Inferior parietal cortex (tissue), 1 donor: ENCODE measurements around the gene ADCYAP1.

Experiments used
- DNase-seq: peaks from one replicate; pipeline ENCODE4 v3.0.0-alpha.2; 2016; ENCODE audit errors: extremely low spot score

Gene ADCYAP1

DNA sequence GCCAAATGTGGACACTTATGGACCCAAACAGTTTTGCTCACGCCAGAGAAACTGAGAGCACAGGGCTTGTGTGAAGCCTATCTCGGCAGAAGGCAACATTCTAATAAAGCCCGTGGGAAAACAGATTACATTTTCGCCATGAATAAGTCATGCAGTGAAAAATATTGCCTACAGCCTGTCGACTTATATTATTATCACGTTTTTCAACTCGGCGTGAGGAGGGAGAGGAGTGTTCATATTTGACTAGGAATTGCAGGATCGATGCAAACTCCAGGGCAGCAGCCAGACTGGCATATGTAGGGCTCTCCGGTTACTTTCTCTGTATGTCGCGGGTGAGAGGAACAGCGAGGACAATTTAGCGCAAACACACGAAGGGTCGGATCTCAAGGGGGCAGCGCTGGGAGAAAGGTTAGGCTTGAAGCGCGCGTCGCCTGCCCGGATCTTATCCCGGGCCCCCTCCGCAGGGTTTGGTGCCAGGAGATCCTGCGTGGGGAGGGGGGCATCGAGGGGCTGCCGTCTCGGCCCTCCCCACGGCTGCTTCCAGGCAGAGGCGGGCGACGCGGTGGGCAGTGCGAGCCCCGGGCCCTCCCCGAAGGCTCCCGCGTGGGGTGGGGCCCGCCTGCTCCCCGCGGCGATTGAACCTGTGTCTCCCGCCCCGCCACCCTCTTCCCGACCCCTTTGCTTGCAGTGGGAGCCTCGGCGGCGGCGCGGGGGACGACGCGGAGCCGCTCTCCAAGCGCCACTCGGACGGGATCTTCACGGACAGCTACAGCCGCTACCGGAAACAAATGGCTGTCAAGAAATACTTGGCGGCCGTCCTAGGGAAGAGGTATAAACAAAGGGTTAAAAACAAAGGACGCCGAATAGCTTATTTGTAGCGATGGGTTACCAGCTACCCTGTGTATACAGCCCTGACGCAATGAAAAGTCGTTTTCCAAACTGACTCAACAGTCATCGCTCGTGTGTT is 4.4 kb downstream of the ADCYAP1 start:
- DNase-seq: no peak

- no peak for DNase-seq
Measured at GRCh38 chr18:910247-910646, 5.6 kb downstream of the ADCYAP1 start.

GRCh38 chr18:911025-911424 is 6.4 kb downstream of the ADCYAP1 start:
- DNase-seq: no peak

DNA sequence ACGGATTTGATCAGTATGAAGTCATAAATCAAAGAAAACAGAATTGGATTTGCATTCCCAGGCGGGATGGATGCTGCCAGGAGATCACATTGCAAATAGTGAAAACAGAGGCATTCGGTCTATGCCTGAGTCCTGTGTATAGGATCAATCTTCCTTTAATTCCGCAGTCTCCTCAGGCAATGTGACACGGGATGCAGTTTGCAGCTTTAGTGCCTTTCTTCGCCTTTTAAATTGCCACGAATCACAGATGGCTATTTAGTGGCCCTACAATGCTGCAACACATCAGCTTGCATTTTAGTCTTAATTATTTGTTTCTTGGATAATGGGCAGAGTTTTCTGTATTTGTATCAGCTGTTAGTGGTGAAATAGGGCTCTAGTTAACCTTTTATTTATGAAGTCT is 6.8 kb downstream of the ADCYAP1 start:
- DNase-seq: no peak

DNA sequence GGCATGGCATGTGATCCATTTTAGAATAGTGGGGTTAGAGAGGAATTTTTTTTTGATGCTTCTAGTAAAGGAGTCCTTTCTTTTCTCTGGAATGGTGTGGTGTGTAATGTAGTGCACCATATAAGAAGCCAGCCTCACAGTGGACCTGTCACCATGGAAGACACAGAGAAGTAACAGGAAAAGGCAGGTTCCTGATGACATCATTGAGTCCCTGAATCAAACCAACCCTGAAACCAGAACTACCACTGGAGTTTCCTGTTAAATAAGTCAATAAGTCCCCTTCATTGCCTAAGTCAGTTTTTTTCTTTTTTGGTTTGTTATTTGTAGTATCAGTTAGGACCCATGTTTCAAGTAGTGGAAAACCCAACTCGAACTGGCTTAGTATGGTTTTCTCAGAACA is 11.9 kb downstream of the ADCYAP1 start:
- no peak for DNase-seq

DNA sequence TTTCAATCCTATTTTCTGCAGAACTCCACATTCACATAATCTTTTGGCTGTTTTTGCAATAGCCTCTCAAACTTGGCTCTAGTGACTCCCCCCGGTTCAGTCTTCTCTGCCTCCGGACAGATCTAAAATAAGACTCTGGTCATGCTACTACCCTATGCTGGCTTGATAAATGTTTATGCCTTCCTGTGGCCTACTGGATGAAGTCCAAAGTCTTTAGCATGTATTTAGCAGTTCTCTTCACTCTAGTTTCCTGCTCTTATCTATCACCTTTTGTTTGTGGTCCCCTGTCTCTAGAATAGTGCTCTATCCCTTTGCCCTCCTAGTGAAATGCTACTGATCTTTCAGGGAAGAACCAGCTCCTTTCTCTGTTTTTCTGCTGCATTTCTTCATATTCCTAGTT is 14.4 kb downstream of the ADCYAP1 start:
- DNase-seq: no peak

GRCh38 chr18:923144-923866 is 18.6 kb downstream of the ADCYAP1 start:
- no peak for DNase-seq

DNA sequence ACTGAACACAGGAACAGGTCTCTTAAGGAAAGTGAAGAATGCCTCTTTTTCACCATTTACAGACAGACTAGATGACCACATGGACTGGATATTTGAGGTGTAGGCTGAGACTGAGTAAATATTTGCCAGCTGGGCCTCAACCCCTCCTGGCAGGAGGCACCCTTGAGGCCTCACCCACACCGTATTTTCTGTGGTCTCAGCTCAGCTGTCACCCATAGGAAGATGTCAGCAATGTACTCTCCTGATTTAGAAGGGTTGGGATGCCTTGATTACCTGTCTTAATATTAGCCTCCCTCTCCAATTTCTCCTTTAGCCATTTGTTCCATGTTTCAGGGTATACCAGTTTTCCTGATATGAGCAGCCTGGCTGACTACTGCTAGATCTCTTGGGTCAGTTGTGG is 20.3 kb downstream of the ADCYAP1 start:
- DNase-seq: no peak

DNA sequence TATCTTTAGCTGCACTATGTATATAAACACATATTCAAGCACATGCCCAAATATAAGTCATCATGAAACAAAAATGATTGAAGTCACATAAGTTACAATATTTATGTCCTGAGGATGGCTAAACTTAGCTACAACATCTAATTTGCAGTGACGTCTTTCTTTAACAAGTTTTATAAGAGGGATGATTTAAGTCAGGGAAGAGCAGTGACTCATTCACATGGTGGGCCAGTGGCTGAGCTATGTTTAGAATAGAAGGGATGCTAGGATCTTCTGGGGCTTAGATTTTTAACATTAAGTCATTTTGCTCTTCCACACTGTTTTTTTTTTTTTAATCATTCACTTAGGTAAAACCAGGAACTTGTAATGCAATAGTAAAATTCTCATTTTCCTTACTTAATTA is 22.3 kb downstream of the ADCYAP1 start:
- DNase-seq: no peak

- no peak for DNase-seq
Measured at GRCh38 chr18:933082-933481, 28.4 kb downstream of the ADCYAP1 start.

- DNase-seq: peak; percentile 27
Measured at GRCh38 chr18:934518-935133, 30.0 kb downstream of the ADCYAP1 start.

DNA sequence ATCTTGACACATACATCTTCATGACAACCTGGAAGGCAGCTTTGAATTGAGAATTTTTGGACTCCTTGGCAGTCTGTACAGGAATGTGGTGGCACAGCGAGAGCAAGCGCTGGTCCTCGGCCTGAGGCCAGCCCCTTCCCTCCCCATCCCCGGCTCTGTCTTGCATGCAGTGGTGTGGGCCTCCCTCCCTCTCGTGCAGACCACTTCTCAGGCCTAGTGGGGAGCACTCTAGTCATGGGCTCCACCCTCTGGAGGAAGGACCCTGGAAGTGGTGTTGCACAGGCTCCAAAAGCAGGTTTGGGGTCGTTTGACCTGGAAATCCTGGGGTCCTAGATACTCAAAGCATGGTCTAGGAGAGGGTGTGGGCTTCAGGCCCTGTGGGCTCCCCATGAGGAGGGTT is 32.3 kb downstream of the ADCYAP1 start:
- no peak for DNase-seq

GRCh38 chr18:939166-939565 is 34.5 kb downstream of the ADCYAP1 start:
- DNase-seq: no peak

DNA sequence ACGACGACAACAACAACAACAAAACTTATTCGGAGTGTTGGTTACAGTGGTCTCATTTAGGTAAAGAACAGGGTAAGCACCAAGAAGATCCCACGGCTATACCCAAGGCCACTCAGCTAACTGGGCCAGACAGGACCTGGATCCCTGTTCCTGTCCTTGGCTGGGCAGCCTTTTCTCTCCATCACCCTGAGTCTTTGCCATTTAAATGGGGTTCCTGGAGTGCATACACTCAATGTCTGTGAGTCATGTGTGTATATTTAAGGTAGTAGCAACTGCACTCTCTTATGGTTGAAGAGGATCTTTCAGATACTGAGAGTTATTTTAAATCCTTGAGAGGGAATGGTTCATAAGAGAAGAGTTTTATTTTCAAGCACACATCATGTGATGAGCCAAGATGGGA is 35.3 kb downstream of the ADCYAP1 start:
- no peak for DNase-seq

DNA sequence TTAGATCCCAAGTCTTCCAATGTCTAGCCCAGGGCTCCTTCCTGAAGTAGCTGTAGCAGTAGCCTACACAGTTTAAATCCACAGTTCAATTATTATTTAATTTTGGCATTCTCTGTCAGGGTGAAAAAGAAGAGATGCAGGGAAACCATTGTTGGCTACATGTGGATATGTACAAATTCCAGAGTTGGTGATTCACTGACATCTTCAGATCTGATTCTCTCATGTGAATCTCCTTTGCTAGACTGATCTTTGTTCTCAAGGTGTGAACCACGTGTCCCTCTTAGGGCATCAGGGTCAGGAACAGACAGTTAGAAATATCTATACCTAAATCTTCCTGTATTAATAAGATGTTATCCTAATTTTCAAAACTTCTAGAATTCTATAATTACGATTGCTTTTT is 36.7 kb downstream of the ADCYAP1 start:
- no peak for DNase-seq

GRCh38 chr18:944440-944839 is 39.8 kb downstream of the ADCYAP1 start:
- no peak for DNase-seq

DNA sequence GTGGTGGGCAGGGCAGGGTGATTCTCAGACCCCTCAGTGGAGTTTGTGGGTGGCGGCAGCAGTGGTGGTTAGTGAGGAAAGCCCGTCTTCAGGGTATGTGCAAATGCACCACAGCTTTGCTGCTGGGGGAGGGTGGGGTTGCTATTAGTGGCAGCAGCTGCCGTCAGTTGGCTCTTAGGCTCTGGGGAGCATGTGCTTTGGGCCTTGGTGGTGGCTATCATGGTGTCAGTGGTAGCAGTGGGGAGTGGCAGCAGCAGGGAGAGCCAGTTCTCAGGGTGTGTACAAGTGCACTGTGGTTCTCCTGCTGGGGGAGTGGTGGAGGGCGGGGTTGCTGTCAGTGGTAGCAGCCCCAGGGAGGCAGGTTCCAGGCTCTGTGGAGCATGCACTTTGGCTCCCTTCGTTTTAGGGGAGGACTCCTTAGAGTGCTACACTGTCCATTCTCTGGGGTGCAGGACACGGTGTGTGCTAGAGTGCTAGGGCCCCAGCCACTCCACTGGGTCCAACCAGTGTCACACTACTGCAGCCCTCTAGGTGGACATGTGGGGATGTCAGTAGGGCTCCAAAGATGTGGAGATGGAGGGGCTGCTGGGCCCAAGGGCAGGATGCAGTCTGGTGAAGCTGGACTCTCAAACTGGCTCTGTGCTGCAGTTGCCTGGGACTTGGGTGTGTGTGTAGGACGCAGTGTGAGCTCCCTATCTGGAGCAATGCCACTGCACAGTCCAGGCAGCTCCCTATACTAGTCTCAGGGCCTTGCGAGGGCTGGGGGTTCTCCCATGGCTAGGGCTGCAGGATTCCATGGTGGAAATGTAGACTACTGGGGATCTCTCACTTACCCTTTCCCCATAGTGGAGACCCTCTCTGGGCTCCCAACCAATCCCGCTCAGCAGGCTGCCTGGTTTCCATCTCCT is 45.3 kb downstream of the ADCYAP1 start:
- DNase-seq: no peak

GRCh38 chr18:950882-951495 is 46.3 kb downstream of the ADCYAP1 start:
- no peak for DNase-seq

- DNase-seq: no peak
Measured at GRCh38 chr18:955384-956066, 50.9 kb downstream of the ADCYAP1 start.

DNA sequence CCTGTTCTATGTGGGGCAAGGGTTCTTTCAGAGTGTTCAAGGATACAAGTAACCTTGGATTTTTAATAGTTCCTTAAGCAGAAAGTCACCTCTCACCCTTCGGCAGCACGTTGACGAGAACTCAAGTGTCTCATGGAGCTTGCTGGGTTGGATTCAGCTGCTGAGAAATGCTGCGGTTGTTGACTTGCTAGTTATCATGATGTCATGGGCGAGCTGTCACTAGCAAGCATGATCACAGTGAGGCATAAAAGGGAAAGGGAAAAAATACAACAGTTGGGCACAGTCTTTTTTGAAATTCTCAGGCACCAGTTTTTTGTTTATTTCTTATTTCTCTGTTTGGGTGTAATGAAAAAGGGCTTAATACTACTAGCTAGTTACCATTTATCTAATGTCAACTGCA is 53.2 kb downstream of the ADCYAP1 start:
- DNase-seq: no peak

GRCh38 chr18:959854-960253 is 55.2 kb downstream of the ADCYAP1 start:
- DNase-seq: no peak
